CD4-positive, alpha-beta memory T cell (primary cell): Measurements from ENCODE around the gene PTGS2. TPM values are rescaled to one million over a fixed set of nuclear protein-coding genes. Genes with fewer than 3 reads are reported as not detected.
"Not testable (repeated sequence)": the region's sequence is repeated elsewhere in the genome, so short reads cannot be mapped to it uniquely, and the experiment has no call there.

Experiments
- CTCF ChIA-PET: fragments of 350-600 bp; sonication (Branson Sonifier 250); formaldehyde crosslinking; loops from one replicate; lab custom pipeline; 2021; ENCODE audit warnings: inconsistent platforms; ENCODE audit not compliant: partially characterized antibody; lab: Charles Lee
- POLR2A ChIA-PET: fragments of 350-600 bp; sonication (Branson Sonifier 250); formaldehyde crosslinking; loops from one replicate; lab custom pipeline; 2021; ENCODE audit not compliant: partially characterized antibody; lab: Charles Lee
- DNase-seq, 5 donors: peaks; one replicate each; pipeline versions ENCODE4 v3.0.0 to v3.0.0-alpha.2; 2020 to 2022; ENCODE audit warnings: mixed read lengths in 1 of 5
- H3K27ac ChIP-seq: one replicate; pipeline ENCODE4 v1.7.0; 2013; ENCODE audit warnings: low read depth, low read length
- H3K27me3 ChIP-seq: 2 replicates; pipeline ENCODE4 v1.7.0; 2013; ENCODE audit warnings: mild to moderate bottlenecking, low read length, moderate library complexity; ENCODE audit not compliant: insufficient read depth
- H3K36me3 ChIP-seq: 2 replicates; pipeline ENCODE4 v1.7.0; 2013; ENCODE audit warnings: mild to moderate bottlenecking, low read length, moderate library complexity; ENCODE audit not compliant: insufficient read depth
- H3K4me1 ChIP-seq: 2 replicates; pipeline ENCODE4 v1.7.0; 2013; ENCODE audit warnings: mild to moderate bottlenecking, low read length, moderate library complexity; ENCODE audit not compliant: insufficient read depth
- H3K4me3 ChIP-seq, 2 donors: one replicate each; pipeline ENCODE4 v1.7.0; 2013; ENCODE audit warnings: low read length in 2 of 2, mild to moderate bottlenecking in 1 of 2
- H3K9me3 ChIP-seq, 2 donors: one replicate each; pipeline ENCODE4 v1.7.0; 2013; ENCODE audit warnings: low read length in 2 of 2, control low read depth in 1 of 2; ENCODE audit not compliant: control insufficient read depth in 1 of 2
- H3K27ac Mint-ChIP-seq, 7 donors: one replicate each; pipeline ENCODE4 v1.8.0; 2020 to 2021; ENCODE audit warnings: mixed read lengths in 7 of 7, mild to moderate bottlenecking in 6 of 7, inconsistent platforms in 3 of 7, moderate library complexity in 3 of 7
- H3K27me3 Mint-ChIP-seq, 2 donors: one replicate each; pipeline ENCODE4 v1.8.0; 2020 to 2021; ENCODE audit warnings: mixed read lengths in 2 of 2
- H3K36me3 Mint-ChIP-seq, 2 donors: one replicate each; pipeline ENCODE4 v1.8.0; 2020 to 2021; ENCODE audit warnings: mixed read lengths in 2 of 2, inconsistent platforms in 1 of 2, mild to moderate bottlenecking in 1 of 2
- H3K4me1 Mint-ChIP-seq, 4 donors: one replicate each; pipeline ENCODE4 v1.8.0; 2020 to 2021; ENCODE audit warnings: mixed read lengths in 4 of 4, mild to moderate bottlenecking in 1 of 4
- H3K4me3 Mint-ChIP-seq, 8 donors: one replicate each; pipeline ENCODE4 v1.8.0; 2020 to 2021; ENCODE audit warnings: mixed read lengths in 8 of 8, mild to moderate bottlenecking in 7 of 8, moderate library complexity in 6 of 8, inconsistent platforms in 3 of 8
- H3K9me3 Mint-ChIP-seq, 8 donors: one replicate each; pipeline ENCODE4 v1.8.0; 2020 to 2021; ENCODE audit warnings: mixed read lengths in 8 of 8, mild to moderate bottlenecking in 5 of 8, inconsistent platforms in 3 of 8, moderate library complexity in 1 of 8
- intact Hi-C: fragments of 100-400 bp; cut with micrococcal nuclease; formaldehyde crosslinking; loops from one replicate; pipeline ENCODE4 v1.15.1; 2023
- polyA plus RNA-seq, 2 donors: library from polyadenylated mRNA; unstranded; fragments of 300-500 nt; fragmentation: Illumina TruSeq; gene quantifications; one replicate each; pipeline ENCODE4 v1.2.3, GENCODE V29; 2021
- total RNA-seq, 2 experiments: library from RNA; stranded (reverse); gene quantifications; one replicate each; pipeline ENCODE4 v1.2.3, GENCODE V29; 2021

Gene PTGS2
- total and polyA plus RNA-seq, 4 experiments from 2014 or later, result not detected

GRCh38 chr1:186670297-186671135 lies 9.7 kb downstream of the PTGS2 start:
- no peaks in the 10 kb centered on the region for H3K36me3 Mint-ChIP-seq
- peaks cover 1 to 3% of the 10 kb centered on the region in 2 donors for H3K27me3 Mint-ChIP-seq
- Histone ChIP-seq H3K36me3 (no peaks in the 10 kb centered on the region), H3K4me3 (no peak overlapping the region), H3K4me1 (no peaks in the 10 kb centered on the region), H3K9me3 (no peaks in the 10 kb centered on the region), H3K27me3 (no peaks in the 10 kb centered on the region), H3K27ac (no peak overlapping the region)
- intact Hi-C loops, result no loop called here
- H3K4me1 Mint-ChIP-seq, result no peaks in the 10 kb centered on the region
- H3K27ac Mint-ChIP-seq, result no peak overlapping the region
- DNase-seq, result no peak
- no peak overlapping the region for H3K4me3 Mint-ChIP-seq
- peaks cover 0 to 8% (median under 1%) of the 10 kb centered on the region in 8 donors for H3K9me3 Mint-ChIP-seq
- CTCF ChIA-PET, result no interaction called here
- POLR2A ChIA-PET, result no interaction called here

DNA sequence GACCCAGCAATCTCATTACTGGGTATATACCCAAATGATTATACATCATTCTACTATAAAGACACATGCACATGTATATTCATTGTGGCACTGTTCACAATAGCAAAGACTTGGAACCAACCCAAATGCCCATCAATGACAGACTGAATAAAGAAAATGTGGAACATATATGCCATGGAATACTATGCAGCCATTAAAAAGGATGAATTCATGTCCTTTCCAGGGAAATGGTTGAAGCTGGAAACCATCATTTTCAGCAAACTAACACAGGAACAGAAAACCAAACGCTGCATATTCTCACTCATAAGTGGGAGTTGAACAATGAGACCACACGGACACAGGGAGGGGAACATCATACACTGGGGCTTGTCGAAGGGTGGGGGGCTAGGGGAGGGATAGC lies 10.4 kb downstream of the PTGS2 start:
- H3K4me3 Mint-ChIP-seq, intact Hi-C loops, H3K27ac ChIP-seq, H3K4me3 ChIP-seq, H3K4me1 Mint-ChIP-seq, H3K27me3 Mint-ChIP-seq, H3K4me1 ChIP-seq, H3K9me3 Mint-ChIP-seq, POLR2A ChIA-PET, DNase-seq, H3K27ac Mint-ChIP-seq, H3K27me3 ChIP-seq, H3K9me3 ChIP-seq, H3K36me3 Mint-ChIP-seq, H3K36me3 ChIP-seq, CTCF ChIA-PET: not testable (repeated sequence)

DNA sequence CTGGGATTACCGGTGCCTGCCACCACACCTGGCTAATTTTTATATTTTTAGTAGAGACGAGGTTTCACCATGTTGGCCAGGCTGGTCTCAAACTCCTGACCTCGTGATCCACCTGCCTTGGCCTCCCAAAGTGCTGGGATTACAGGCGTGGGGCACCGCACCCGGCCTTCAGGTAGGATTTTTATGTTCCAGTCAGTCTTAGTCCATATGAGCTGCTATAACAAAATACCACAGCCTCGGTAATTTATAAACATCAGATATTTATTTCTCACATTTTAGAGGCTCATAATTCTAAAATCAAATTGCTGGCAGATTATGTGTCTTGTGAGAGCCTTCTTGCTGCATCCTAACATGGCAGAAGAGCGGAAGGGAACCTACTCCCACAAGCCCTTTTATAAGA lies 16.0 kb downstream of the PTGS2 start:
- CTCF ChIA-PET, H3K4me3 Mint-ChIP-seq, DNase-seq, H3K36me3 ChIP-seq, H3K4me3 ChIP-seq, H3K4me1 ChIP-seq, H3K36me3 Mint-ChIP-seq, POLR2A ChIA-PET, H3K27me3 Mint-ChIP-seq, intact Hi-C loops, H3K4me1 Mint-ChIP-seq, H3K27ac Mint-ChIP-seq, H3K27ac ChIP-seq, H3K9me3 ChIP-seq, H3K27me3 ChIP-seq, H3K9me3 Mint-ChIP-seq: not testable (repeated sequence)

GRCh38 chr1:186662752-186663151 lies 17.5 kb downstream of the PTGS2 start:
- Mint-ChIP-seq H3K4me3 (no peak overlapping the region), H3K36me3 (no peaks in the 10 kb centered on the region), H3K27ac (no peak overlapping the region), H3K4me1 (no peaks in the 10 kb centered on the region), H3K27me3 (peaks cover 0 to 1% of the 10 kb centered on the region in 2 donors), H3K9me3 (peaks cover 0 to 4% (median 3%) of the 10 kb centered on the region in 8 donors)
- Histone ChIP-seq H3K4me1 (no peaks in the 10 kb centered on the region), H3K27me3 (no peaks in the 10 kb centered on the region), H3K4me3 (no peak overlapping the region), H3K36me3 (no peaks in the 10 kb centered on the region), H3K9me3 (no peaks in the 10 kb centered on the region), H3K27ac (no peak overlapping the region)
- POLR2A ChIA-PET, result no interaction called here
- DNase-seq, result no peak
- intact Hi-C loops, result no loop called here
- CTCF ChIA-PET, result no interaction called here

DNA sequence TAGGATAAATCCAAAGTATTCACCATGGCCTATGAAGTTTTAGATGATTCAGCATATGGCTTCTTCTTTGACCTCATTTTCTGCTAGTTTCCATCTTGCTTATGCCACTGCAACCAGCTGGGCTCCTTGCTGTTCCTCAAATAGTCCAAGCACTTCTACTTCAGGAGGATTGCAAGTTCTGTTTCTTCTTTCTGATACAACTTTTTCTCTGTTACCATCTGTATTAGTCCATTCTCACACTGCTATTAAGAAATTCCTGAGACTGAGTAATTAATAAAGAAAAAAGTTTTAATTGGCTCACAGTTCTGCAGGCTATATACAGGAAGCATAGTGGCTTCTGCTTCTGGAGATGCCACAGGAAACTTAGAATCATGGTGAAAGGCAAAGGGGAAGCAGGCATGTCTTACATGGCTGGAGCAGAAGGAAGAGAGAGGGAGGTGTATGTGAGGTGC lies 20.3 kb downstream of the PTGS2 start:
- Mint-ChIP-seq H3K4me1 (no peaks in the 10 kb centered on the region), H3K27ac (no peak overlapping the region), H3K36me3 (no peaks in the 10 kb centered on the region), H3K9me3 (peaks cover 0 to 4% (median 3%) of the 10 kb centered on the region in 8 donors), H3K27me3 (peaks cover 0 to 1% of the 10 kb centered on the region in 2 donors), H3K4me3 (no peak overlapping the region)
- no peak overlapping the region for H3K27ac ChIP-seq
- no peaks in the 10 kb centered on the region for H3K27me3 ChIP-seq
- CTCF ChIA-PET, result no interaction called here
- H3K36me3 ChIP-seq, result no peaks in the 10 kb centered on the region
- DNase-seq, result no peak
- no peaks in the 10 kb centered on the region for H3K9me3 ChIP-seq
- H3K4me3 ChIP-seq, result no peak overlapping the region
- intact Hi-C loops, result no loop called here
- POLR2A ChIA-PET, result no interaction called here
- H3K4me1 ChIP-seq, result no peaks in the 10 kb centered on the region

DNA sequence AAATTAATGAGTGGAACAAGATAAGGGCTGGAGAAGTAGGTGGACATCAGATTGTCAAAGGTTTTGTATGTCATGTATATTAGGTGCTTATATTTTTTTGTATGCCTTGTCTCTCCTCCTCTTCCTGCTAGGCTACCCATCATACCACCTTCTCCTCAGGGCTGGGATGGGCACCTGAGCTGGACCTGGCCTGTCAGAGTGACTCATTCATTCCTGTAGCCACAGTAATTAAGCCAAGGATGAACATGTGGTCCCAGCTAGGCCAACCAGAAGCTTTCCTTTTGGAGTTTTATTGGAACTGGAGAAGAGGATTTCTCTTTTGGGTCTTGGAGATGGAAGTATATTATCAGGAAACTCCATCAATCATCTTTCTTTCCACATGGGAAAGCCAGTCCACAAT lies 21.2 kb downstream of the PTGS2 start:
- no peaks in the 10 kb centered on the region for H3K9me3 ChIP-seq
- CTCF ChIA-PET, result no interaction called here
- no peak for DNase-seq
- POLR2A ChIA-PET, result no interaction called here
- H3K27ac ChIP-seq, result no peak overlapping the region
- no peak overlapping the region for H3K27ac Mint-ChIP-seq
- H3K36me3 ChIP-seq, result no peaks in the 10 kb centered on the region
- no peaks in the 10 kb centered on the region for H3K4me1 Mint-ChIP-seq
- H3K27me3 ChIP-seq, result no peaks in the 10 kb centered on the region
- H3K4me3 ChIP-seq, result no peak overlapping the region
- H3K9me3 Mint-ChIP-seq, result peaks cover 2 to 4% (median 3%) of the 10 kb centered on the region in 8 donors
- peaks cover 0 to 3% of the 10 kb centered on the region in 2 donors for H3K27me3 Mint-ChIP-seq
- intact Hi-C loops, result no loop called here
- no peaks in the 10 kb centered on the region for H3K4me1 ChIP-seq
- no peaks in the 10 kb centered on the region for H3K36me3 Mint-ChIP-seq
- no peak overlapping the region for H3K4me3 Mint-ChIP-seq

DNA sequence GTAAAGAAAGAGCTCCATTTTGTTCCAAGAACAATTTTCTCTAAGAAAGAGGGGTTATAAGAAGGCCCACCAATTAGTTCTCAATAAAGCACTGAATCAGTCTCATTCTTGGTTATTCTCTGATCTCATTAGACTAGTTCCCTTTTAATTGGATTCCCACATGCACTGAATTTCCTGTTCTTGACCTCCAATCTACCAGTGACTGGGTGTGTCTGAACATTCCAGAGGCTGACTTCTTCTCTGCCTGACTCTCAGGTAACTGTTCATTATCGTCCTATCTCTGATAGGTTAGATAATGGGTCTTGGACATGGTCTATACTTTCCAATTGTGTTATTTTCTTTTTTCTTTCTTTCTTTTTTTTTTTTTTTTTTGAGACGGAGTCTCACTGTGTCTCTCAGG lies 22.7 kb downstream of the PTGS2 start:
- no peak for DNase-seq
- H3K4me1 ChIP-seq, result no peaks in the 10 kb centered on the region
- no peaks in the 10 kb centered on the region for H3K36me3 ChIP-seq
- Mint-ChIP-seq H3K27me3 (peaks cover 0 to 6% of the 10 kb centered on the region in 2 donors), H3K36me3 (no peaks in the 10 kb centered on the region), H3K4me1 (no peaks in the 10 kb centered on the region), H3K27ac (no peak overlapping the region), H3K9me3 (peaks cover 0 to 8% (median under 1%) of the 10 kb centered on the region in 8 donors), H3K4me3 (no peak overlapping the region)
- intact Hi-C loops, result no loop called here
- POLR2A ChIA-PET, result no interaction called here
- CTCF ChIA-PET, result no interaction called here
- H3K27me3 ChIP-seq, result no peaks in the 10 kb centered on the region
- no peak overlapping the region for H3K4me3 ChIP-seq
- H3K27ac ChIP-seq, result no peak overlapping the region
- no peaks in the 10 kb centered on the region for H3K9me3 ChIP-seq
